Coronary artery (tissue), 2 donors: Measurements from ENCODE around the gene EXOC3L4.

Experiments used
- DNase-seq: peaks from one replicate; pipeline ENCODE4 v3.0.0-alpha.2; 2017; ENCODE audit warnings: low spot score
- H3K27ac ChIP-seq, 2 donors: fragments of 200-600 bp; sonication (generic); one replicate each; pipeline ENCODE4 v1.5.1; 2016 to 2019
- H3K4me3 ChIP-seq: fragments of 200-600 bp; sonication (generic); 2 replicates; pipeline ENCODE4 v1.5.1; 2016; ENCODE audit warnings: mild to moderate bottlenecking, moderate library complexity
- CTCF ChIP-seq: fragments of 200-600 bp; sonication (generic); IDR thresholded peaks from one replicate; pipeline ENCODE4 v1.5.1; 2019; ENCODE audit warnings: antibody characterized with exemption

Gene EXOC3L4

GRCh38 chr14:103087343-103087835 lies 7.1 kb upstream of the EXOC3L4 start:
- DNase-seq = no peak
- H3K4me3 ChIP-seq = no peak overlapping the region
- no peak for TF ChIP-seq CTCF
- H3K27ac ChIP-seq = no peak overlapping the region

GRCh38 chr14:103088921-103089320 lies 5.6 kb upstream of the EXOC3L4 start:
- H3K4me3 ChIP-seq = no peak overlapping the region
- no peak overlapping the region for H3K27ac ChIP-seq
- no peak for TF ChIP-seq CTCF
- DNase-seq = no peak

GRCh38 chr14:103089386-103090335 lies 4.9 kb upstream of the EXOC3L4 start:
- H3K4me3 ChIP-seq = no peak overlapping the region
- no peak for TF ChIP-seq CTCF
- no peak overlapping the region for H3K27ac ChIP-seq
- DNase-seq = no peak

GRCh38 chr14:103090481-103091020 lies 4.0 kb upstream of the EXOC3L4 start:
- no peak for DNase-seq
- H3K4me3 ChIP-seq = peak overlapping the region; percentile 73
- no peak overlapping the region for H3K27ac ChIP-seq
- TF ChIP-seq CTCF = no peak

GRCh38 chr14:103091041-103091882 lies 3.3 kb upstream of the EXOC3L4 start:
- Histone ChIP-seq H3K4me3 (peak overlapping the region; percentile 73), H3K27ac (peak overlapping the region in 1 of 2 donors; percentile 5)
- DNase-seq = no peak
- no peak for TF ChIP-seq CTCF

GRCh38 chr14:103091883-103092222 lies 2.7 kb upstream of the EXOC3L4 start:
- peak overlapping the region in 1 of 2 donors; percentile 5 for H3K27ac ChIP-seq
- peak overlapping the region; percentile 73 for H3K4me3 ChIP-seq
- TF ChIP-seq CTCF = no peak
- no peak for DNase-seq
